Measurements from ENCODE around the gene PTPRN2.

DNA sequence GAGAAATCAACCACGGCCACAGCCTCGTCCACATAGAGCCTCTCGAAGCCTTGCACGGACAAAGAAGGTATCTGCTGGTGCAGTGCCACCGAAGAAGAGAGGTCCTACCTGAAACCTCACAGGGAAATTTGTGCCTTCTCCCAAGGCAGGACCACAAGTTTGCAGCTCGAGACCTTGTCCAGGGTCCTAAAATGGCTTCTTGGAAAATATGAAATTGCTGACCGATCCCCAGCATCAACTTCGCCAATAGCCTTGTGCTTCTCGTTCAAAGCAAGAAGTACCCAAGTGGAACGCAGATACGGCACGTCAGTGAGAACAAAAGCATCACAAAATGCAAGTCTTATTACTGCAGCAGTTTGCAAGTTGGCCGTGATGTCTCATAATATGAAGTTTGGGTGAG, 24.6 kb downstream of the PTPRN2 start:
- TF ChIP-seq POLR2A (IDR thresholded peaks at IDR 0.05; ENCODE audit: low read depth, low read length) (no peak), EZH2 (IDR thresholded peaks at IDR 0.05; ENCODE audit: borderline replicate concordance, low read depth, low read length, severe bottlenecking) (no peak), POLR2AphosphoS5 (IDR thresholded peaks at IDR 0.05; ENCODE audit: insufficient read depth, low read depth, low read length) (no peak)
- TF ChIP-seq, protein P1, sequence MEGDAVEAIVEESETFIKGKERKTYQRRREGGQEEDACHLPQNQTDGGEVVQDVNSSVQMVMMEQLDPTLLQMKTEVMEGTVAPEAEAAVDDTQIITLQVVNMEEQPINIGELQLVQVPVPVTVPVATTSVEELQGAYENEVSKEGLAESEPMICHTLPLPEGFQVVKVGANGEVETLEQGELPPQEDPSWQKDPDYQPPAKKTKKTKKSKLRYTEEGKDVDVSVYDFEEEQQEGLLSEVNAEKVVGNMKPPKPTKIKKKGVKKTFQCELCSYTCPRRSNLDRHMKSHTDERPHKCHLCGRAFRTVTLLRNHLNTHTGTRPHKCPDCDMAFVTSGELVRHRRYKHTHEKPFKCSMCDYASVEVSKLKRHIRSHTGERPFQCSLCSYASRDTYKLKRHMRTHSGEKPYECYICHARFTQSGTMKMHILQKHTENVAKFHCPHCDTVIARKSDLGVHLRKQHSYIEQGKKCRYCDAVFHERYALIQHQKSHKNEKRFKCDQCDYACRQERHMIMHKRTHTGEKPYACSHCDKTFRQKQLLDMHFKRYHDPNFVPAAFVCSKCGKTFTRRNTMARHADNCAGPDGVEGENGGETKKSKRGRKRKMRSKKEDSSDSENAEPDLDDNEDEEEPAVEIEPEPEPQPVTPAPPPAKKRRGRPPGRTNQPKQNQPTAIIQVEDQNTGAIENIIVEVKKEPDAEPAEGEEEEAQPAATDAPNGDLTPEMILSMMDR (IDR thresholded peaks at IDR 0.05; ENCODE audit: extremely low read depth in 1 of 2, insufficient read depth in 1 of 2, low read depth in 1 of 2, low read length in 2 of 2) = no peak

Data from endothelial cell of umbilical vein (primary cell).